Measurements from ENCODE around the gene LRP1. TPM values are rescaled to one million over a fixed set of nuclear protein-coding genes. Genes with fewer than 3 reads are reported as not detected.

The LRP1 gene
- total and polyA plus RNA-seq, 2 of the 13 experiments (the other 11 are each of a cell fraction or from before 2014, with no cell fraction given), result 14.7 to 30.8 TPM

DNA sequence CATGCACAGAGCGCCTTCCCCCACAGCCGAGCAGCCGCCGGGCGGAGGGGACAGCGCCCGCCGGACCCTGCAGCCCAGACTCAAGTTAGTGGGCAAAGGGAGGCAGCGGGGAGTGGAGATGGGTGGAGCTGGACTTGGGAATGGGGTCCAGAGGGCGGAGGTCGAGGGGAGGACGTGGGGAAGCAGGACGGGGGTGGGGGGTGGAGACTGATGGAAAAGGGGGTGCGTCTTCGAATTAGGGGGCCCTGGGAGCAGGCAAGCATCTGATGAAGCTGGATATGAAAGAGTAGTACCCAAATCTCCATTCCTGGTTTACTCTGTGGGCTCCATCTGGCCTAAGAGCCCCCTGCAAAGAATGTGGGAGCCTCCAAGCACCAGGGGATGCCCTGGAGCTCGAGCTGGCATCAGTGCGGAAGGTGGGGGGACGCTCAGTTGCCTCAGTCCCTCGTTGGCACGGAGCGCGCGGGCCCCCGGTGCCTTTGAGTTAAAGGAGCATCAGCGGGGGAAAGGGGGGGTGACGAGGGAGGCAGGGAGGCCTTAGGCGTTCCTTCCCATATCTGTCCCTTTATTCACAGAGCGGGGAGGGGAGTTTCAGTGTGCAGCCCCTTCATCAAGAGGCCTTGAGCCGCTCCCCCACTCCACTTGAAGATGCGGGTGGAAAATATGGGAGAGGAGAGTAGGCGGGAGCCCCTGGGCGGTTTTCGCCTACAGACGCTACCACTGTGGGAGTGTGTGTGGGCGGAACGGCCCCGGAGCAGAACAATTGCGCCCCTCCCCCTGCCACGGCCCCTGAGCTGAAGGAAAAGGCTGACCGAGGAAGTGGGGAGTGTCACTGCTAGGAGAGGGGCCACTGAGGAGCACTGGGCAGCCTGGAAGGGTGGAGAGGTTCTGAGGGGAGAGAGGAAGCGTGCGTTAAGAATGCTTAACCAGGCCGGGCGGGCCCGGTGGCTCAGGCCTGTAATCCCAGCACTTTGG, 38.7 kb upstream of the LRP1 start (continued):
- TF ChIP-seq TRIM22 (IDR thresholded peaks at IDR 0.05), result no peak
- no peak for TF ChIP-seq HOXD1 (CRISPR knock-in tag; IDR thresholded peaks at IDR 0.05)
- no peak for TF ChIP-seq MXD4 (CRISPR knock-in tag; IDR thresholded peaks at IDR 0.05)
- no peak for TF ChIP-seq SRF (IDR thresholded peaks at IDR 0.05; ENCODE audit: low read depth, low read length)
- no peak for TF ChIP-seq TOE1 (CRISPR knock-in tag; IDR thresholded peaks at IDR 0.05)
- TF ChIP-seq, protein P1, sequence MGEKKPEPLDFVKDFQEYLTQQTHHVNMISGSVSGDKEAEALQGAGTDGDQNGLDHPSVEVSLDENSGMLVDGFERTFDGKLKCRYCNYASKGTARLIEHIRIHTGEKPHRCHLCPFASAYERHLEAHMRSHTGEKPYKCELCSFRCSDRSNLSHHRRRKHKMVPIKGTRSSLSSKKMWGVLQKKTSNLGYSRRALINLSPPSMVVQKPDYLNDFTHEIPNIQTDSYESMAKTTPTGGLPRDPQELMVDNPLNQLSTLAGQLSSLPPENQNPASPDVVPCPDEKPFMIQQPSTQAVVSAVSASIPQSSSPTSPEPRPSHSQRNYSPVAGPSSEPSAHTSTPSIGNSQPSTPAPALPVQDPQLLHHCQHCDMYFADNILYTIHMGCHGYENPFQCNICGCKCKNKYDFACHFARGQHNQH (CRISPR knock-in tag; IDR thresholded peaks at IDR 0.05), result 0 out of 2 replicates have a peak, but pooled peaks have one; percentile 9
- TF ChIP-seq ZSCAN12 (CRISPR knock-in tag; IDR thresholded peaks at IDR 0.05), result no peak
- TF ChIP-seq PCBP2 (optimal IDR thresholded peaks at IDR 0.05; ENCODE audit: low read depth, low read length, poor library complexity, severe bottlenecking), result no peak
- TF ChIP-seq ZKSCAN5 (CRISPR knock-in tag; IDR thresholded peaks at IDR 0.05), result no peak
- TF ChIP-seq, protein P2, sequence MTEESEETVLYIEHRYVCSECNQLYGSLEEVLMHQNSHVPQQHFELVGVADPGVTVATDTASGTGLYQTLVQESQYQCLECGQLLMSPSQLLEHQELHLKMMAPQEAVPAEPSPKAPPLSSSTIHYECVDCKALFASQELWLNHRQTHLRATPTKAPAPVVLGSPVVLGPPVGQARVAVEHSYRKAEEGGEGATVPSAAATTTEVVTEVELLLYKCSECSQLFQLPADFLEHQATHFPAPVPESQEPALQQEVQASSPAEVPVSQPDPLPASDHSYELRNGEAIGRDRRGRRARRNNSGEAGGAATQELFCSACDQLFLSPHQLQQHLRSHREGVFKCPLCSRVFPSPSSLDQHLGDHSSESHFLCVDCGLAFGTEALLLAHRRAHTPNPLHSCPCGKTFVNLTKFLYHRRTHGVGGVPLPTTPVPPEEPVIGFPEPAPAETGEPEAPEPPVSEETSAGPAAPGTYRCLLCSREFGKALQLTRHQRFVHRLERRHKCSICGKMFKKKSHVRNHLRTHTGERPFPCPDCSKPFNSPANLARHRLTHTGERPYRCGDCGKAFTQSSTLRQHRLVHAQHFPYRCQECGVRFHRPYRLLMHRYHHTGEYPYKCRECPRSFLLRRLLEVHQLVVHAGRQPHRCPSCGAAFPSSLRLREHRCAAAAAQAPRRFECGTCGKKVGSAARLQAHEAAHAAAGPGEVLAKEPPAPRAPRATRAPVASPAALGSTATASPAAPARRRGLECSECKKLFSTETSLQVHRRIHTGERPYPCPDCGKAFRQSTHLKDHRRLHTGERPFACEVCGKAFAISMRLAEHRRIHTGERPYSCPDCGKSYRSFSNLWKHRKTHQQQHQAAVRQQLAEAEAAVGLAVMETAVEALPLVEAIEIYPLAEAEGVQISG (CRISPR knock-in tag; IDR thresholded peaks at IDR 0.05), result 0 out of 2 replicates have a peak, but pooled peaks have one; percentile 29
- no peak for TF ChIP-seq ZNF382 (CRISPR knock-in tag; IDR thresholded peaks at IDR 0.05; ENCODE audit: borderline replicate concordance)
- no peak for TF ChIP-seq ZFP82 (CRISPR knock-in tag; IDR thresholded peaks at IDR 0.05; ENCODE audit: borderline replicate concordance)
- peak; percentile 39; the same call in 1 of the 2 replicates for TF ChIP-seq HDAC2 (CRISPR knock-in tag; IDR thresholded peaks at IDR 0.05)
- no peak for TF ChIP-seq PHF21A (CRISPR knock-in tag; IDR thresholded peaks at IDR 0.05)
- no peak for TF ChIP-seq ZNF841 (CRISPR knock-in tag; IDR thresholded peaks at IDR 0.05; ENCODE audit: borderline replicate concordance)
- no peak; the same call in 1 of the 2 replicates for TF ChIP-seq ZNF605 (CRISPR knock-in tag; IDR thresholded peaks at IDR 0.05)
- TF ChIP-seq, protein P3, sequence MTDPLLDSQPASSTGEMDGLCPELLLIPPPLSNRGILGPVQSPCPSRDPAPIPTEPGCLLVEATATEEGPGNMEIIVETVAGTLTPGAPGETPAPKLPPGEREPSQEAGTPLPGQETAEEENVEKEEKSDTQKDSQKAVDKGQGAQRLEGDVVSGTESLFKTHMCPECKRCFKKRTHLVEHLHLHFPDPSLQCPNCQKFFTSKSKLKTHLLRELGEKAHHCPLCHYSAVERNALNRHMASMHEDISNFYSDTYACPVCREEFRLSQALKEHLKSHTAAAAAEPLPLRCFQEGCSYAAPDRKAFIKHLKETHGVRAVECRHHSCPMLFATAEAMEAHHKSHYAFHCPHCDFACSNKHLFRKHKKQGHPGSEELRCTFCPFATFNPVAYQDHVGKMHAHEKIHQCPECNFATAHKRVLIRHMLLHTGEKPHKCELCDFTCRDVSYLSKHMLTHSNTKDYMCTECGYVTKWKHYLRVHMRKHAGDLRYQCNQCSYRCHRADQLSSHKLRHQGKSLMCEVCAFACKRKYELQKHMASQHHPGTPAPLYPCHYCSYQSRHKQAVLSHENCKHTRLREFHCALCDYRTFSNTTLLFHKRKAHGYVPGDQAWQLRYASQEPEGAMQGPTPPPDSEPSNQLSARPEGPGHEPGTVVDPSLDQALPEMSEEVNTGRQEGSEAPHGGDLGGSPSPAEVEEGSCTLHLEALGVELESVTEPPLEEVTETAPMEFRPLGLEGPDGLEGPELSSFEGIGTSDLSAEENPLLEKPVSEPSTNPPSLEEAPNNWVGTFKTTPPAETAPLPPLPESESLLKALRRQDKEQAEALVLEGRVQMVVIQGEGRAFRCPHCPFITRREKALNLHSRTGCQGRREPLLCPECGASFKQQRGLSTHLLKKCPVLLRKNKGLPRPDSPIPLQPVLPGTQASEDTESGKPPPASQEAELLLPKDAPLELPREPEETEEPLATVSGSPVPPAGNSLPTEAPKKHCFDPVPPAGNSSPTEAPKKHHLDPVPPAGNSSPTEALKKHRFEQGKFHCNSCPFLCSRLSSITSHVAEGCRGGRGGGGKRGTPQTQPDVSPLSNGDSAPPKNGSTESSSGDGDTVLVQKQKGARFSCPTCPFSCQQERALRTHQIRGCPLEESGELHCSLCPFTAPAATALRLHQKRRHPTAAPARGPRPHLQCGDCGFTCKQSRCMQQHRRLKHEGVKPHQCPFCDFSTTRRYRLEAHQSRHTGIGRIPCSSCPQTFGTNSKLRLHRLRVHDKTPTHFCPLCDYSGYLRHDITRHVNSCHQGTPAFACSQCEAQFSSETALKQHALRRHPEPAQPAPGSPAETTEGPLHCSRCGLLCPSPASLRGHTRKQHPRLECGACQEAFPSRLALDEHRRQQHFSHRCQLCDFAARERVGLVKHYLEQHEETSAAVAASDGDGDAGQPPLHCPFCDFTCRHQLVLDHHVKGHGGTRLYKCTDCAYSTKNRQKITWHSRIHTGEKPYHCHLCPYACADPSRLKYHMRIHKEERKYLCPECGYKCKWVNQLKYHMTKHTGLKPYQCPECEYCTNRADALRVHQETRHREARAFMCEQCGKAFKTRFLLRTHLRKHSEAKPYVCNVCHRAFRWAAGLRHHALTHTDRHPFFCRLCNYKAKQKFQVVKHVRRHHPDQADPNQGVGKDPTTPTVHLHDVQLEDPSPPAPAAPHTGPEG (CRISPR knock-in tag; IDR thresholded peaks at IDR 0.05), result no peak
- peak; percentile 32; the same call in 1 of the 2 replicates for TF ChIP-seq TAF1 (CRISPR knock-in tag; IDR thresholded peaks at IDR 0.05)

All from HepG2 (cell line).